Fibroblast of skin of back (primary cell): ENCODE data around the gene PLXNA4.
A peak's percentile ranks its signal among the peaks of the same experiment; 100 is the strongest.

Source experiments
- DNase-seq: peaks from one replicate; pipeline ENCODE4 v3.0.0-alpha.2; 2013

The PLXNA4 gene

DNA sequence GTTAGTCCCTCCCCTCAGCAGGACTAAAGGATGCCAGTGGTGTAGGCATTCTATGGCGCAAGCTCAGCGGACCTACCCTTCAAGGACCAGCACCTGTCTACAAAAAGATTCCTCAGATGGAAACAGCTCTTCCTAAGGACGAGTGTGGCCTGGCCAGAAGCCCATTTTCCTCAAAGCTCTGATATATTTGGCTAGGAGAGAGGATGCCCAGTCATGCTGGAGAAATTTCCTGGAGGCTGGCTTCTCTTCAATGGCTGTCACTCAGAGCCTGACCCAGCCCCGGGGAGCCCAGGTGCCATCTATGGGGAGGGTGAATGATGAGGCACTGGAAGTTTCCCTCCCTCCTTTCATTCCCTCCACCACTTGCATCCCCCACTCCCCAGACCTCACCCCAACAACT lies 111.5 kb downstream of the PLXNA4 start:
- DNase-seq, result peak; percentile 71

DNA sequence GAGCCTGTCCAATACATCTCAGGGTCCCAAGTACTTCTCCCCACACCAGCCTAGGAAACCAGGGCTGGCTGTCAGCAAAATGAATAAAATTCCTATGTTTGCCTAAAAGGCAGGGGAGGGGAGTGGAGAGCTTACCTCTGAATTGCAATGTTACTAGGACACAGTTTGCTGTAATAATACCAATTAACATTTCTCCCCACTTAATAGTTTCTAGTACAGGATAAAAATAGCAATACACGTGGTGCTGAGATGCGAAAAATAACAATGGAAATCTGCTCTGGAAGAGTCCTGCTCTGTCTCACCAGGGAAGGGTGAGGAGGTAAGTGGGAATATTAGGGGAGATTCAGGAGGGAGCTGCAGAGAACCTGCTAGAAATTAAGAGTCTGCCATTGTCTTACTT lies 112.3 kb downstream of the PLXNA4 start:
- DNase-seq, result no peak

DNA sequence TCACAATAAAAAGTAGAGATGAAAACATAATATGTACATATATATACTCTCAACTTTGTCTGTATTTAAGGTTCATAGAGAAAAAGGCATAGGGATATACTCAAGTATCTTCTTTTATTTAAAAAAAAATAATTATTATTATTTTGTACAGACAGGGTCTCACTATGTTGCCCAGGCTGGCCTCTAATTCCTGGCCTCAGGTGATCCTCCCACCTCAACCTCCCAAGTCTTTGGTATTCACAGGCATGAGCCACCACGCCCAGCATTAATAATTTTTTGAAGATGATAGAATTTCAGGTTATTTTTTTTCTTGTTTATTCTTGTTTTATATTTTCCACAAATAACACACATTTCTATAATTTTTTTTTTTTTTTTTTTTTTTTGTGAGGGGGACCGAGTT lies 113.8 kb downstream of the PLXNA4 start:
- no peak for DNase-seq

DNA sequence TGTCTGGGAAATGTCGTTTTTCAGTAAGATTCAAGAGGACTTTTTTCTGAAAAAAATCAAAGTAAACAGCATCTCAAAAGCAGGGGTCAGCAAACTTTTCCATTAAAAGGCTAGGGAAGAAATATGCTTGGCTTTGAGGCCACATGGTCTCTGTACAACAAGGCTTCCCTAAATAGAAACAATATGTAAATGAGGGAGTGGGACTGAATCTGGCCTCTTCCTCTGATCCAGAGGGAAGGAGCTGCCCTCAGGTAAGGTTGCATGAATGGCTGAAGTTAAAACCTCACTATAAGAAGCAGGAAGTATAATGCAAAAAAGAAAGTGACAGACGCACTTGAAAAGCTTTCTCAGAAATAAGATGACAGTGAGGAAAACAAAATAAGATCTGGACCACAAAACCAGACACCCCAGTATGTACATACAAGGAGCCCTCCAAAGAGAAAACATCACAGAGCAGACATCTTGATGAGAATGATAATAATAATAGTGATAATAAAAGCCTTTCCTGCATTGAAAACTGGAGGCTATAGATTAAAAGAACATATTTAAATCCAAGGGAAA lies 115.2 kb downstream of the PLXNA4 start:
- no peak for DNase-seq

DNA sequence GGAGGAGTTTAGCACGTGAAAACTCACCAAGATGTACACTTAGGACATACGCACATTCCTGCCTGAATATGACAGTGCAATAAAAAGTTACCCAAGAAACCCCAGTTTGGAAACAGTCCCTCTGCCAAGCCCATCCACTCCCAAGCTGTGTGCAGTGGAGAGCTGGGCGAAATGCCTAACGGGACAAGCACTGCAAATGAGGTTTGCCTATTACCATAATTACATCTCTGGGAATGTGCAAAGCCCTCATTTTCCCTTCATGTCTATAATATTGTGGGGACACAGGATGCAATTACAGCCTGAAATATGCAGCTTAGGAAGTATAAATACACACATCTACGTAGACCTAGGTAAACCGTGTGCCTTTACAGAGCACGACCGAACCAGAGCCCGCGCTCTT lies 117.5 kb downstream of the PLXNA4 start:
- DNase-seq, result no peak

DNA sequence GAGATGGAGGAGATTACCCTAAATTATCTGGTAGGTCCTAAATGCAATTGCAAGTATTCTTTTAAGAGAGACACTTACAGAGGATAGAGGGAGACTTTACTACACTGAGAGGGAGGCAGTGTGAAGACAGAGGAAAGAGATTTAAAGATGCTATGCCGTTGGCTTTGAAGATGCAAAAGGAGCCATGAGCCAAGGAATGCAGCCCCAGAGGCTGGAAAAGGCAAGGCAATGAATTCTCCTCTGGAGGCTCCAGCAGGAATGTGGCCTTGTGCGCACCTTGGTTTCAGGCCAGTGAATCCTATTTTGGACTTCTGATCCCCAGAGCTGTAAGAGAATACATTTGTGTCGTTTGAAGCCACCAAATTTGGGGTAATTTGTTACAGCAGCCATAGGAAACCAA lies 118.6 kb downstream of the PLXNA4 start:
- DNase-seq, result no peak

DNA sequence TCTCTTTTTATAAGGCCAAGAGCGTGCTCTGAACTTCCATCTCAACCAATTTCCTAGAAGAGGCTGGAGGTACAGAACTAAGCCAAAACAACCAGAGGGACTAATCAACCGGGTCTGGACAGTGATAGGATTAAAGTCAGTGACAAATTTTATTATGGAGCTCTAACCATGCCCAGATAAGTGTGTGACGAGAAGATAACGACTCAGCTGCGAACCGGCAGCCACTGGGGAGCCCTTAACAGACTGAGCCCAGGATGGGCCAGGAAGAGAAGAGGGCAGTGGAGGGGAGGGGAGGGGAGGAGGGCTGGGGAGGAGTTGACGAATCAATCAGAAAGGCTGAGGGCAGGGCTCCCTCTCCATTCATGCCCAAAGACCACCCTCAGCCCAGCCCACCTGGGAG lies 119.9 kb downstream of the PLXNA4 start:
- no peak for DNase-seq

DNA sequence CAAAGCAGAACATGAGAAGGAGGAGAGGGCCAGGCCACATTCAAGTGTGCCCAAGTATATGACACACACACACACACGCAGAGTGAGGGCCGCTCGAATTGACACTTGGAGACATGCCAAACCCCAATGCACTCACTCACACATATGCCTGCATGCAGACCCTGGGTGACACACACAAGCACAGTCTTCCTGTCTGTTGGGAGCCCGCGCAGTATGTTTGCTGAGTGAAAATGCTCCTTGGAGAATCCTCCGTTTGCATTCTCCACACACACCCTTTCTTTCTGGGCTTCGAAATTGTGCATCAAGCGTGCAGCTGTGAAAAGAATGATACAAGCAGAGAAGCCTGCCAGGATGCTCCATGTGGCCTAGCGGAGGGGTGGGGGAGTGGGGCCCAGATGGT lies 120.9 kb downstream of the PLXNA4 start:
- DNase-seq, result peak; percentile 20

DNA sequence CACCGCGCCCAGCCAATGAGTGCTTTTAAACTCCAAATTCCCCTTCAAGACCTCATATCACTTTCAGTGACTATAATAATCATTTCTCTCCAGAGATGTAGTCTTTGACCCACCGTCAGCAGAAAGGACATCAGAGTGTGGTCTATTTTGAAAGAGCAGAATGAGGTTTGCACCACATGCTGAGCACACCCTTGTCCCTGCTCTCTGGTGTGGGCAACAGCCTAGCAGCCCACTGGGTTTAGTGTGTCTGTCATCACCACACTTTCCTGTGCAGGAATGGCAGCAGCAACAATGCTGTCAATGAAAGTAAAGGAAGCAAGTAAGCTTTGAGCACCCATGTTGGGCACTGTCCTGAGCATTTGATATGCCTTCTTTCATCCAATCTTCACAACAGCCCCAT lies 122.4 kb downstream of the PLXNA4 start:
- no peak for DNase-seq

DNA sequence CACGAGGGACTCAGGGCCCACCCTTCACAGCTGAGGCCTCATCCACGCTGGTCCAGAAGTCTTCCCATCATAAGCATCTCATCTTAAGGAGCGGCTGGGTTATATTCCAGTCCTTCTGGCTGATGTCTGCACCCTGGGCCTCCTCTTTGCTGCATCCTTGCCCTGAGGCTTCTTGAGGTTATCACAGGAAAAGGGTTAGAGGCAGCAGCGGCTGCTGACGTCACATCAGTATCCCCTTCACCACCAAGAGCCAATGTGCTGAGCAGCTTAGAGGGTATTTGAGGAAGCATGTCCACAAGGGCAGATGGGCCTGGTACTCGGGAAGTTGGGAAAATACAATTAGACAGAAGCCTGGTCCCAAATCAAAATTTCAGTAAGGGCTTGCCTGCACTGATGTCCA lies 125.1 kb downstream of the PLXNA4 start:
- no peak for DNase-seq

DNA sequence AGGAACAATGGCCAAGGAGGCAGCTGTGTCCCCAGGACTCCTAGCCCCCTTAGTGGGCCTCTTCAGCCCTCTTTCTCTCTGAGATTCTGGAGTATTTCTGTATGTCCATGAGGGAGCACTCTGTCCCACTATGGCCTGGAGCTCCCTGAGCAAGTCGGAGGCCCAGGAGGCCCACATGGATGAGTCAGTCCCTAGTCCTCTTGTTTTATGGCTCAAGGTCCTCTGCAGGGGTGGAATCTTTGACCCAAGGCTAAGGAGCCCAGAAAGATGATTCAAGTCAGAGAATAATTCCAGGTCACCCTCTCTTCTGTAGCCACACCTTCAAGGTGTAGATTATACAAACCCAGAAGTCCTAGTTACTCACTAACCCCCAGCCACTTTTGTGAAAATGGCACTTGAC lies 125.6 kb downstream of the PLXNA4 start:
- no peak for DNase-seq

DNA sequence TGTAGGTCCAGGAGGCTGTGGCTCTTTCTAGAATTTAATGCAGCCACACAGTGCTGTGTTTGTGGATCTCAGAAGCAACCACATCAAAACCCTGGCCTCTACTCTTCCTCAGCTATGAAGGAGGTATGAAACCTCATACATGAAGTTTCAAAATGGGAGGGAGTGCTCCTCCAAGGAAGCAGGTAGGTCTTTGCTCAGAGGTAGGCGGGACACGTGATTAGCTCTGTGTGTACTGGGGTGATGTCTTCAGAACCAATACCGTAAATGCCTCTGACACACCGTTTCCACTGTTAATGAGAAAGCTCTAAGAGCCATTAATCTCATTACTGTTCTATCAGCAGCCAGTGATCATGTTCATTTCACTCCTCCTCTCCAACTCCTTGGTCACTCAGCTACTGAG lies 126.1 kb downstream of the PLXNA4 start:
- DNase-seq, result no peak

DNA sequence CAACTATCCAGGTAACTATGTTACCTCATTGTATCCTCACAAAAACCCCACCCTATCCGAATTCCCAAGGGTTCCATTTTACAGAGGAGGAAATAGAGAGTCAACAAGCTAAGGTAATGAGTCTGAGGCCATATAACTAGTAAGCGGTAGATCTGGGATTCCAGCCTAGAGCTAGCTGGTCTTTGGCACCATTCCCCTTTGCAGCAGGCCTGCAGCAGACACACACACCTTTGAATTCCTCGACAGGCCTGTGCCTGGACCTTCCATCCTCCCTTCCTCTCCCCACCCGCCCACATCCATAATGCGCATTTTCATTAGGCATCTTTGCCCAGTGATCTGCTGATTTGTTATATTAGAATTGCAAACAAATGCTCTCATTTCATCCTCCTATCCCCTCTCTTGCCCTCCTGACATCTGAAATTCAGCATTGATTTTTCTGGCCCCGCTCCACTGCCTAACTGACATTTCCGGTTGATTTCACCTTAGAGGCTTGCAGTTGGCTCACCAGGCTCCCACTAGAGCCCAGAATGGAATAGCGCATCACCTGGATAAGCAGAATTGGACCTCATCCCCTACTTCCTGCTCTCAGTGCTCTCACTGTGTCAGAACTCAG lies 129.5 kb downstream of the PLXNA4 start:
- no peak for DNase-seq

DNA sequence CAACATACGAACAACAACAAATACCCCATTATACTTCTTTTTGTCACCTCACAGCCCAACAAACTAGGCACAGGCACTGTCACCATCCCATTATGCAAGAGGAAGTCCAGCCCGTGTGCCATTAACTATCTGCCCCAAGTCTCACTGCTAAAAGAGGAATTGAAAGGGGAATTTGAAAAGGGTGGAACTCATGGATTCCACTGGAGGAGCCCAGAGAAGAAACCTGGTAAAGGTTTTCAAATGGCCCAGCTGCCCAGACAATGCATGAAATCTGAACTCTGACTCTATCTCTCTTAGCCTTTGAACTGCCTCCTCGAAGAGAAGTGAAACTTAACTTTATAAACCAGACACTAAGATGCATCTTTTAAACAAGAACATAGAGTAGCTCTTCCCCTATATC lies 130.0 kb downstream of the PLXNA4 start:
- no peak for DNase-seq

DNA sequence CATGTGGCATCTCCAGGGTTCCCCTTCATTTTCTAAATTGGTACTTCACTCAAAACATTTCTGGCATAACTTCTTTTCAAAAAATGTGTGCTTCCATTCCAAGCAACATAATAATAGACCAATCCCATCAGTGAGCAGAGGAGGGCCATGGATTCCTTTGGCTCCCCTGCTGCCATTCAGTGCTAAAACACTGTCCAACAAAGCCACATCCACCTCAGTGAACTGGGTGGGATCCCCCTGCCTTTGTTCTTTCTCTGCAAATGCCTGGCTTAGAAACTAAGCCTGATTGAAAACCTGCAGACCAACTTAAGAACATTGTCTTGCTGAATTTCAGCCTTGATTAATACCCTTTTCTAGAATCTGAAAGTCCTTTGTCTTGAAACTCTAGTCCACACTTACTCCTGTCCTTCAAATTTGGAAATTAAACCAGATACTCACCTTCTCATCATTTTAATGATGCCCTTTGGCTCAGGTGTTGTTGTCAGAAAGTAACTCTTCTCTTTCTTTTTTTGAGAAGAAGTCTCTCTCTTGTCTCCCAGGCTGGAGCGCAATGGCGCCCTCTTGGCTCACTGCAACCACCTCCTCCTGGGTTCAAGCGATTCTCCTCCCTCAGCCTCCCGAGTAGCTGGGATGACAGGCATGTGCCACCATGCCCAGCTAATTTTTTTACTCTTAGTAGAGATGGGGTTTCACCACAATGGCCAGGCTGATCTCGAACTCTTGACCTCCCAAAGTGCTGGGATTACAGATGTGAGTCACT lies 132.3 kb downstream of the PLXNA4 start:
- DNase-seq, result peak; percentile 59

DNA sequence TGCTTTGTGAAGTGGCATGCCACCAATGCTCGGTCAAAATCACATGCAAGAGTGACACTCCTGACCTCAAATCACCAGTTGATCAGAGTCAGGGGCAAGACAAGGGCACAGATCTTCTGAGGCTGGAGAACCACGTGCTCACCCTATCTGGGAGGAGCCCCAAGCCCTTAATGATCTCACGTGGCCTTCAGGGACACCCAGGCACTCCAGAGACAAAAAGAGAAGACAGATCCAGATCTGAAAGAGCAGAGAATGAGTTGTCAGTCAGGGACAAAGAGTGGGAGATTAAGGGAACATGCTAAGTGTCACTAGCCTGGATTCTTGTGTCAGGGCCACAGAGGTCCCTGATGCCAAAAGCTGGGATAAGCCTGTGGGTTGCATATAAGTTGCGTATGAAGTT lies 134.3 kb downstream of the PLXNA4 start:
- no peak for DNase-seq

DNA sequence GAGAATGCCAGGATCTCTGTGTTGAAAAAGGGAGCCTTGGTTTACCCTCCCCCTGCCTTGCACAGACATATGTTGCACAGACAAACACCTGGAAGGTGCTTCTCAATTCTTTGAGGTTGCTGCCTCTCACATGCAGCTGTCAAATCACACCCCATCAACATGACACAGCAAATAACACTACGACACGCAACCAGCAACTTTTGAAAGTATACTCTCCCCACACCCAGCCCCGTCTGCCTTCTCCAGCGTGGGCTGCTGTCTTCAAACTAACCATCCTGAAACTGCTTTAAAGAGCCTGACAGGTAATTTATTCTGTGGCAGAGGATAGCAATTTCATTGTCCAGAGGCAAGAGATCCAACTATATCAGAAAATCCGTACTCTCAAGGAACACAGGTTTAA lies 136.1 kb downstream of the PLXNA4 start:
- no peak for DNase-seq

DNA sequence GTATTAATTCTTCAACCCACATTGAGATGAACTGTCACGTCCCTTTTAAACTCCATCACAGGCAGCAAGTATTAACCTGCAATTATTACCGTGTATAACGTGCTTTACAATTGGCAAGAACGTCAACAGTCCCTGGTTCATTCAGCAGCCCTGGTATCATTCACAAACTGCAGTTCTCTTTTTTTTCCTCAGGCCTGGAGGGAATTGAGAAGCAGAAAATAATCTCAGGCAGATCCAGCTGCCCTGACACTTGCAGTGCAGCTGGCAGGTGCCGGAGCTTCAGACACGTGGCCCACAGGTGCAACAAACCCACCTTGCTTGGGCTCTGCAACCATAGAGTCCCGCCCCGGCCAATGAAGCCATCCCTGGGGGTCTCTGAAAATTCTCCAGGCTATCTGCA lies 137.3 kb downstream of the PLXNA4 start:
- DNase-seq, result no peak

DNA sequence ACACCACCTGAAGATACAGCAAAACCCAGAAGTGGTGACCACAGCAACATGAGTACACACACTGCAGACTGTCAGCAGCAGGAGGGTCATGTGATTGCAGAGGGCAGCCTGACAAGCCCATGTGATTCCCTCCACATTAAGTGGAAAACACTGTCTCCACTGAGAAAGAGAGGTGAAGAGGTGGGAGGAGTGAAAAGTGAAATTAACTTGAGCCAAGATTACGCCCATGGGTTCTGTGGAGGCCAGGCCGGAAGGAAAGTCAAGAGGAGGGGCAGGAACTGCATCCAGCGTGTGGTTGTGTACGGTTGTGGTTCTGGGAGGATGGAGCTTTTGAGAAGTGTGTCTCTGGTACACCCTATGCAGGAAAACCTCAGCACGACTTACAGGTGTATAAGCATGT lies 138.5 kb downstream of the PLXNA4 start:
- no peak for DNase-seq

DNA sequence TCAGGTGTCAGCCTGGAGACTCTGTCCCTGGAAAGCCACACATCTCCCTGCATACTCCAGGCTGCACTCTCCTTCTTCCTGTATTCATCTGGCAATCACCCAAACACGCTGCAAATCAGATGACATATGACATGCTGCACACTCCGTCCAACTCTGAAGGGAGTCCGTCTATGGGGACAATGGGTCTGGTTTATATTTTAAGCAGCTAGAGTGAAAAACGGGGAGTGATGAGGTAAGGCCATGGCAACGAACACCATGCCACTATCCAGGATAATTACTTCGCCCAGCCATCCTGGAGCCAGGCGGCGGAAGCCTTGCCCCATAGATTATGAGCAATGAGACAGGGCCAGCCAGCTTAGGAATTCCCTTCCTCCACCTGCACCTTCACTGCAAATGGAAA lies 140.1 kb downstream of the PLXNA4 start:
- DNase-seq, result no peak

DNA sequence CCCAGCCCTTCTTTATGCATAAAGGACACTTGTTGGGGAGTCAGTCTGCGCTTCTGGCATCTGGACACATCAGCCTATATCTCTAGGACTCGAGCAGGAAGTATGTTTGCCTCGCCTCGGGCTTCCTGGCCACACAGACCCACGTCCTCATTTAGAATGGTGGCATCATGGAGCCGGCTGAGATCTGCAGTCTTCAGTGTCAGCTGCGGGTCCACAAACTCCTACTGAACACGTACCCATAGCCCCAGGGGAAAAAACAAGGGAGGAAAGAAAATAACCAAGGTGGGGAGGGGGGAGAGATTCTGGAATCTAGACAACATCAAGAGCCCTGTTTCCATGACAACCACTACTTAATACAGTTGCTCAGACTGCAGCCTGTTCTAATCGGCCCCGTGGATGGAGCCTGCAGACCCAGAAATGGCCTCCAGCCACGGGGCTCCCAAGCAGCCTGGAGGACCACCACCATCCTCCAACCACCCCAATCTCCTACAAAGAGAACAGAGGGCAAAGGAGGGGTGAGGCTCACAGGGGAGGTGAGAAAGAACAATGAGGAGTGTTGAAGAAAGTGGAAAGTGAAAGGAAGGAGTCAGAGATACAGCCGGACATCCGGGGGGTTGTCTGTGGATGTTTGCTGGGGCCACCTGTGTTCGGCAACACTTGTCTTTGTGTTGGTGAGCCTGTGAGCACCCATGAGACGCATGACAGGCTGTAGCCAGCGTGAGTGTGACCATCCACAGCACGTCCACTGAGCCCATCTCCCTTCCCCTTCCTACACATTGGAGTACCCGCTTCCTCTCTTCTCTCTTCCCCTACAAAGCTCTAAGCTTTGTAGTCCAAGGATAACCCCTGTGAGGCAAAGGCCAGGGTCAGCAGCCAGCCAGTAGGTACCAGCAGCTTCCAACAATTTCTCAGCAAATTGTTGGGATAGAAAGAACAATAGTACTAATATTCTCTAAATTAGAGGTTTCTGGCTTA lies 141.0 kb downstream of the PLXNA4 start:
- no peak for DNase-seq

DNA sequence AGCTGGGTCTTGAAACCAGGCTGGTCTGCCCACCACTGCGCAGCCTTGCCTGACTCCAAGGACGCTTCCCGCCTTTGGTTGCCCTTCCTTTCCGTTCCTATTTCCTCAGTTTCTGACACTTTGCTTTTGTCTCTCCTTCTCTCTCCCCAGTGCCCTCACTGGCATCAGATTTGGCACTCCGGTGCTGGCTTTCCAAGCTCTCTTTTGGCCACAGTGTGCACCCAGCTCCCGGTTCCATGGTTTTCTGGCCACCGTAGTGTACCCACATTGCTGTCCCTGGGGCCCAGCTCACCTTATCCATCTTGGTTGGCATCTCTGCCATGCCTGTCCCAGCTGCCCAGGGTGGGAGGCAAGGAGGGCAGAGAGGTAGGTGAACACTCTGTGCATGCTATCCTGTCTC lies 142.2 kb downstream of the PLXNA4 start:
- DNase-seq, result no peak

DNA sequence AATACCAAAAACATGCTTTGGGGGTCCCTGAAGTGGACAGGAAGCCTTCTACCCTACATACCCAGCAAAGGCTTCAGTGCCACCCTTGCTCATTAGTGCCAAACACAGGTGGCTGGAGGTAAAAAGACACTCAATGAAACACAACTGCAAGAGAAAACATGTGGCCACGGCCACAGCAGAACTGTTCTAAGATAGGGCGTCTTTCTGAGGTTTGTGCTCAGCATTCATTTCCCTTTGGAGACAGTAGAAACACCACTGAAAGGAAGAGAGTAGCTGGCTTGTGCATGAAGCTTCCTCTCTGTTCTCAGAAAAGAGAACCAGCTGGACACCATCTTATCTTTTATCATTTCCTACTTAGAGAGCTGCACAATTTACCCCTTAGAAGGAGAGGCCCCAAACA lies 143.0 kb downstream of the PLXNA4 start:
- no peak for DNase-seq
